Omental fat pad (tissue), 4 donors: ENCODE measurements around the gene RPP30. TPM values are rescaled to one million over a fixed set of nuclear protein-coding genes. Genes with fewer than 3 reads are reported as not detected.

Source experiments
- ATAC-seq: fragments of 150-250 bp; one replicate; pipeline ENCODE4 v1.9.1; 2016; ENCODE audit warnings: mild to moderate bottlenecking, moderate library complexity; ENCODE audit not compliant: low FRiP score
- DNase-seq: peaks from one replicate; pipeline ENCODE4 v3.0.0-alpha.2; 2019; ENCODE audit warnings: low spot score
- total RNA-seq, 4 donors: library from RNA; depleted of rRNA; stranded (reverse); fragments of >200 nt; gene quantifications; one replicate each; pipeline ENCODE4 v1.1.0, GENCODE V29; 2016
- TF ChIP-seq, protein P1 (sequence below), 3 donors: fragments of 450-650 bp; IDR thresholded peaks; one replicate each; pipeline ENCODE4 v1.5.1; 2016 to 2017; ENCODE audit warnings: antibody characterized with exemption in 3 of 3, mild to moderate bottlenecking in 3 of 3, moderate library complexity in 2 of 3

The RPP30 gene
- 10 to 100 TPM; 23.1 to 29.9 (median 26.6) TPM for total RNA-seq

- DNase-seq (peak; percentile 63), ATAC-seq (peak; percentile 97)
- TF ChIP-seq, protein P1, sequence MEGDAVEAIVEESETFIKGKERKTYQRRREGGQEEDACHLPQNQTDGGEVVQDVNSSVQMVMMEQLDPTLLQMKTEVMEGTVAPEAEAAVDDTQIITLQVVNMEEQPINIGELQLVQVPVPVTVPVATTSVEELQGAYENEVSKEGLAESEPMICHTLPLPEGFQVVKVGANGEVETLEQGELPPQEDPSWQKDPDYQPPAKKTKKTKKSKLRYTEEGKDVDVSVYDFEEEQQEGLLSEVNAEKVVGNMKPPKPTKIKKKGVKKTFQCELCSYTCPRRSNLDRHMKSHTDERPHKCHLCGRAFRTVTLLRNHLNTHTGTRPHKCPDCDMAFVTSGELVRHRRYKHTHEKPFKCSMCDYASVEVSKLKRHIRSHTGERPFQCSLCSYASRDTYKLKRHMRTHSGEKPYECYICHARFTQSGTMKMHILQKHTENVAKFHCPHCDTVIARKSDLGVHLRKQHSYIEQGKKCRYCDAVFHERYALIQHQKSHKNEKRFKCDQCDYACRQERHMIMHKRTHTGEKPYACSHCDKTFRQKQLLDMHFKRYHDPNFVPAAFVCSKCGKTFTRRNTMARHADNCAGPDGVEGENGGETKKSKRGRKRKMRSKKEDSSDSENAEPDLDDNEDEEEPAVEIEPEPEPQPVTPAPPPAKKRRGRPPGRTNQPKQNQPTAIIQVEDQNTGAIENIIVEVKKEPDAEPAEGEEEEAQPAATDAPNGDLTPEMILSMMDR (IDR thresholded peaks at IDR 0.05), result no peak
These were observed at the start of gene RPP30 for GRCh38 chr10:90871766-90872647. RPP30 (plus strand) TSS chr10:90871974; CDS start chr10:90871987, 13 bp downstream.

- TF ChIP-seq, protein P1 (IDR thresholded peaks at IDR 0.05), result no peak
- ATAC-seq (no peak), DNase-seq (no peak)
These were observed 49.3 kb upstream of the RPP30 start for GRCh38 chr10:90822508-90822907.

- ATAC-seq (no peak), DNase-seq (no peak)
- TF ChIP-seq, protein P1 (IDR thresholded peaks at IDR 0.05), result no peak
These were observed 39.7 kb upstream of the RPP30 start for GRCh38 chr10:90832111-90832510.

- ATAC-seq, result no peak
- TF ChIP-seq, protein P1 (IDR thresholded peaks at IDR 0.05), result no peak
- DNase-seq, result no peak
These were observed 37.4 kb upstream of the RPP30 start for GRCh38 chr10:90834326-90834725.

DNA sequence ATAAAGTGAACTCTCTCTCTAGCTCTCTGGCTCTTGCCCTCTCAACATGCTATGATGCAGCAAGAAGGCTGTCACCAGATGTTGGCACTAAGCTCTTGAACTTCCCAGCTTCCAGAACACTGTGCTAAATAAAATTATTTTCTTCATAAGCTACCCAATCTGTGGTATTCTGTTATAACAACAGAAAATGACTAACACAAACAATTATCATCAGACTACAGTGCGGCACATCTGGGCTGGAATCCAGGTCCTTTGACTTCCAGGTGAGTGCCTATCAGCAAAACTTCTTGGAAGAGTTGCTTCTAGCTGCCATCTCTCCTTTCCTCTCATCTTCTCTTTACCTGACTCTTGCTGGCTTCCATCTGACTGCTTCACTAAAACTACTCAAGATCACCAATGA is 34.3 kb upstream of the RPP30 start:
- ATAC-seq (no peak), DNase-seq (no peak)
- TF ChIP-seq, protein P1 (IDR thresholded peaks at IDR 0.05), result no peak

GRCh38 chr10:90842725-90843124 is 29.0 kb upstream of the RPP30 start:
- TF ChIP-seq, protein P1 (IDR thresholded peaks at IDR 0.05), result no peak
- DNase-seq, result no peak
- ATAC-seq, result no peak

- TF ChIP-seq, protein P1 (IDR thresholded peaks at IDR 0.05), result no peak
- ATAC-seq (no peak), DNase-seq (no peak)
These were observed 26.0 kb upstream of the RPP30 start for GRCh38 chr10:90845726-90846125.
